Inferior parietal cortex (tissue), 1 donor: ENCODE data around the gene TECPR1.

Source experiments
- DNase-seq: peaks from one replicate; pipeline ENCODE4 v3.0.0-alpha.2; 2016; ENCODE audit errors: extremely low spot score

TECPR1 gene

DNA sequence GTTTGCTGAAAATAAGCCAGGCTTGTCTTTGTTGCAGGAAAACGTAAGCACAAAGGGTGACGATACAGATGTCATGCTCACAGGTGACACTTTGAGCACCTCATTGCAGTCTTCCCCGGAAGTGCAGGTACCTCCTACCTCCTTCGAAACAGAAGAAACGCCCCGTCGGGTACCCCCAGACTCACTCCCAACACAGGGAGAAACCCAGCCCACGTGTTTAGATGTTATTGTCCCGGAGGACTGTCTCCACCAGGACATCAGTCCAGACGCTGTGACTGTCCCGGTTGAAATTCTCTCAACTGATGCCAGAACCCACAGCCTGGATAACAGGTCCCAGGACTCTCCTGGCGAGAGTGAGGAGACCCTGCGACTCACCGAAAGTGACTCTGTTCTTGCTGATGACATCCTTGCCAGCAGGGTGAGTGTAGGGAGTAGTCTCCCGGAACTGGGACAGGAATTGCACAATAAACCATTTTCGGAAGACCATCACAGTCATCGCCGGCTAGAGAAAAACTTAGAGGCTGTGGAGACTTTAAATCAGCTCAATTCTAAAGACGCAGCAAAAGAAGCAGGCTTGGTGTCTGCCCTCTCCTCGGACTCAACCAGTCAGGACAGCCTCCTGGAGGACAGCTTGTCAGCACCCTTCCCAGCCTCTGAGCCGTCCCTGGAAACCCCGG is 59.1 kb downstream of the TECPR1 start:
- DNase-seq: no peak

- no peak for DNase-seq
Measured at GRCh38 chr7:98191668-98192431, 60.2 kb downstream of the TECPR1 start.

DNA sequence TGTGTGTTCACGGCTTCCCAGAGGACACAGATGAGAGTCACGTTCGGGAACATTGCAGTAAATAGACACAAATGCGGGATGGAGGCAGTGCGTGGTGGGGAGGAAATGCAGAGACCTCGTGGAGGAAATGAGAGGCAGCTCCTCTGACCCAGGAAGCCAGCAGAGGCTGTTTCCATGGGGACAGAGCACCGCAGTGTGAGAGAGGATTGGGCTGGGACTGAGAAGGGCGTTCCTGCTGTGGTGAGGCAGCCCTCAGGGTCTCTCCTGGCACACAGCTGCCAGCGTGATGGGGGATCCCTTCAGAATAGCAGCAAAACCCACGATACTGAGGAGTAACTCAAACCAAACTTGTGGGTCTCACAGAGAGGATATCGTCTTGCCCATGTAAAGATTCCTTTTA is 62.5 kb downstream of the TECPR1 start:
- no peak for DNase-seq

- no peak for DNase-seq
Measured at GRCh38 chr7:98187138-98187502, 64.9 kb downstream of the TECPR1 start.

DNA sequence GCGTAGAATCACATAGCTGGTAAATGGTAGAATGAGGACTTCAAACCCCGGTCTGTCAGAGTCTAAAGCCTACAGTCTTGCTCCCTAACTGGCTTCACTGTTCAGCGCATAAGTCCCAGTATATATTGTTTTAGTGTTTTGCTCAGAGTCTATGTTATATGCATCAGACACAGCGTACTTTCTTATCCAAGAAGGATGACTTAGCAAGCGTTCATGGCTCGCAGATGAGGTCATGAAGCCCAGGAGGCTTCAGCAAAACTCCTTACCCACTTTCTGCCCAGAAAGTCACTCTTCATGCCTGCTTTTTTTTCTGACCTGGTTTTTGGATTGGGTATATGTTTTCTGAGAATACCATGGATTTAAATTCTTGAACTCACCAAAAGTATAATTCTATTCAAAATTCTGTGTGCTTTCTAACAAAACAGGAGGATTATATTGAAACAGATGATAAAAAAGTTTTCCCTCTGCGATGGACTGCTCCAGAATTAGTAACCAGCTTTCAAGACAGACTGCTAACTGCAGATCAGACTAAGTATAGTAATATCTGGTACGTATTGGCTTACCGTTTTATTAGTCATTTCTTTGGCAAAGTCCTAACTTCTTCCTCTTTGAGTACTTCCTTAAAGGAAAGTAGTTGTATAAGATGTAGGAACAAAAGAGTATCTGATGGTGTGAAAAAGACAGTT is 65.4 kb downstream of the TECPR1 start:
- DNase-seq: no peak

DNA sequence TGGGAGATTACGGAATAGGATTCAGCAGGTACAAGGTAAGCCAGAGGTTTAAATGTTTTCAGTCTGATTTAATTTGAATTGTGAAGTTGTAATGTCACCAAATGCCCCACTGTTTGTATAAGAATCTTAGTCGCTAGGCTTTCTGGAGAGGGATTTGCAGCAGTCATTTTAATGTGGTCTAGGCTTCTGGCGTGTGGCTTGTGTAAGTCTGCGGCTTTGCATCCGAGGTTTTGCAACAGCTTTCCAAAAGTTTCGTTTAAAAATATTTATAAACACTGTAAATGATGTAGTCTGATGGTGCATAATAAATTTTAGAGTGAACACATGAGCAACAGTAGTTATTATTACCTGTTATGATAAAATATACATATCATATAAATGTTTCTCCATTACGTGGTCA is 66.9 kb downstream of the TECPR1 start:
- no peak for DNase-seq

GRCh38 chr7:98180751-98181150 is 71.3 kb downstream of the TECPR1 start:
- no peak for DNase-seq

DNA sequence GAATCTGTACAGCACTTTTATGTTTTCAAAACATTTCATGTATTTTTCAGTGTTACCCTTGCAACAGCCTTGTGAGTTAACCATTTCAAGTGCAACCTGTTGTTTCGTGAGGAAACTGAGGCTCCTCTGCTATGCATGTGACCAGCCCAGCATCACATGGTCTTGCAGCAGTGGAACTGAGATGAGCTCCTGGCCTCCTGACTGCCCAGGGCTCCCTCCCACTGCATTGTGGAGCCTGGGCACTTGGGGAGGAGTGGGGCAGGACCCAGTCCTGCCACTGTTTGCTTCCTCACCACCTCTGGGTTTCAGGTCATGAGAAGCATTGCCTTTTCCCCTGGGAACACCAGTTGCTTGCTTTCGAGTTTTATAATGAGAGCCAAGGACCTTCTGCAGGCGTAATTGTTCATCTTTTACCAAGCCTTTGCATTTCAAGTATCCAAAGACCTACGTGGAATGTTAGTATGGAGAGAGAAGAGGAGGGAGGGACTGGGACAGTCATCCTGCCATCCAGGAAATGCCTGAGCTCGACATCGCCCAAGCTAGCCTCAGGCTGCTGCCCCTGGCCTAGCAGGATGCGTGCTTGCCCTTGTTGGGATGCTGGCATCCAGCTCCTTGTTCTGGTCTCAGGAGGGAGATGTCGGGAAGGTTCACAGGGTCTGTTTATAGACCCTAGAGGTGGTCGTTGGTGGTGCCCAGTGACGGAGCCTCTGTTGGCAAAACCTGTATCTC is 73.1 kb downstream of the TECPR1 start:
- no peak for DNase-seq

DNA sequence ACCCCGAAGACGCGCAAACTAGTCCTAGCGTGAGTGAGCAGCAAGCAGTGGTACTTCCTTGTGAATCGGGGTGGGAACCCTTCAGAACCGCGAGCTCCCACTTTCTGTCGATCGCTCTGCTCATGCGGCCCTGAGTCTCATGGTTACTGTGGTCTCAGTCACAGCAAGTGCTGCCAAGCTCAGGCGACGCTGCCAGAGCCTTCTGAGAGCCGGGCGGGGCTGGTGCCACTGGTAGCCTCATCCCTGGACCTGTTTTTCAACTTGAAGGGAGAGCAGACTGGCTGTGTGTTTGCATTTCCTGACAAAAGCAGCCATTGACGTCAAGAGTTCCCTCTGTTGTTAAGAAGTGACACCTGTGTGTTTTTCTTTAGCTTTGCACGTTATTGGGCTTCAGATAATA is 73.7 kb downstream of the TECPR1 start:
- DNase-seq: no peak

DNA sequence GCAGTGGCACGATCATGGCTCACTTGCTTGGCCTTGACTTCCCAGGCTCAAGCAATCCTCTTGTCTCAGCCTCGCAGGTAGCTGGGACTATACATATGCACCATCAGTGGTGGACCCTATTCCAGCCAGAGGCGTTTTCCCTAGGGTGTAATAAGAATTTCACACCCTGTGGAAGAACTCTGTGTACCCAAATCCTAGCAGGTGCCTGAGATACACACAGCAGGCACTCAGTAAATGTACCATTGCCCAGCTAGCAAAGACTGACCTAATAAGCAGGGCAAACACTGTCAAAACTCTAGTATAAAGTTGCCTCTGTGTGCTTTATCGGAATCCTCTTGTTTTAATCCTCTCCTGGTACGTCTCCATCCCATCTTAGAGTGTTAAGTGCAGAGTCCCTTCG is 74.5 kb downstream of the TECPR1 start:
- no peak for DNase-seq

GRCh38 chr7:98175260-98175940 is 76.6 kb downstream of the TECPR1 start:
- DNase-seq: no peak

- DNase-seq: no peak
Measured at GRCh38 chr7:98174334-98175259, 77.4 kb downstream of the TECPR1 start.

- DNase-seq: no peak
Measured at GRCh38 chr7:98171449-98171848, 80.6 kb downstream of the TECPR1 start.

DNA sequence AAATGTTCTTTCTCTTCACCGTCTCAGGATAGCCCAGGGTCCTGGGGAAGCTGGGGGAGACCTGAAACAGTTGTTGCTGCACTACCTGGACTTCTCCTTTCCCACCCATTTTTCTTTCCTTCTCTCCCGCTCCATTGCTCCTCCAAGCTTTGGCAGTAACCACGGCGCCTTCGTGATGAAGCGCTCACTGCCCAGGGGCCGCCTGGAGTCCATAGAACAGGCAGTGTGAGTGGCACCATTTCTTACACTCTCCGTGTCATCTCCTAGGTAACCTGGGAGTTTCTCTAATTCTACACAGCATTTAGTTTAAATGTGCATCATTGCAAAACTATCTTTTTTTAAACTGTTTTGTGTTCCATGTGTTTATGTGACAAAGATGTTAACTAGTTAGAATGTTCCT is 81.1 kb downstream of the TECPR1 start:
- no peak for DNase-seq

GRCh38 chr7:98168904-98169621 is 83.0 kb downstream of the TECPR1 start:
- no peak for DNase-seq

GRCh38 chr7:98168181-98168903 is 83.7 kb downstream of the TECPR1 start:
- peak; percentile 79 for DNase-seq

GRCh38 chr7:98167653-98168052 is 84.4 kb downstream of the TECPR1 start:
- no peak for DNase-seq

GRCh38 chr7:98166668-98166970 is 85.4 kb downstream of the TECPR1 start:
- no peak for DNase-seq
